K562 (cell line): ENCODE results near the gene CD55. TPM values are rescaled to one million over a fixed set of nuclear protein-coding genes. Genes with fewer than 3 reads are reported as not detected.
A peak's percentile ranks its signal among the peaks of the same experiment; 100 is the strongest.

ENCODE experiments used
- ATAC-seq: fragments of 200-7000 bp; cut with Tn5 transposase; 3 replicates; pipeline ENCODE4 v1.9.1; 2020; ENCODE audit warnings: moderate library complexity
- BruUV-seq: library from RNA; stranded (reverse); fragments of 400-500 nt; replicated peaks from 2 replicates; lab custom pipeline; 2021; lab: Mats Ljungman, UMichigan
- CTCF ChIA-PET: fragments of 300-600 bp; formaldehyde crosslinking; extraction: SDS; loops from one replicate; lab custom pipeline; 2021; ENCODE audit warnings: low intra/inter-chr PET ratio; lab: Yijun Ruan, JAX
- POLR2A ChIA-PET: fragments of 300-600, 350-650 bp; sonication (Branson Sonifier 250); formaldehyde crosslinking; extraction: SDS; loops from one replicate; lab custom pipeline; 2021; ENCODE audit warnings: antibody characterized with exemption, inconsistent platforms; lab: Yijun Ruan, JAX
- DNase-seq, 4 experiments: peaks; one replicate each; pipeline versions ENCODE4 v3.0.0 to v3.0.0-alpha.2; 2011 to 2018; ENCODE audit warnings: low spot score in 3 of 4, mixed read lengths in 3 of 4; ENCODE audit errors: extremely low read depth in 1 of 4
- FAIRE-seq: peaks from 2 replicates; lab custom pipeline; 2011; peaks lifted over from hg19 to GRCh38; lab: Jason Lieb, UNC
- H2AFZ ChIP-seq: 2 replicates; pipeline ENCODE4 v1.6.0; 2011; ENCODE audit warnings: low read depth, low read length, control low read depth, inconsistent platforms
- H3K27ac ChIP-seq: fragments of 200-600 bp; 3 replicates; pipeline ENCODE4 v1.8.0; 2011; ENCODE audit warnings: low read depth, mild to moderate bottlenecking, control low read depth, inconsistent platforms, low read length, moderate library complexity, mixed read lengths; ENCODE audit errors: extremely low read depth
- H3K27me3 ChIP-seq, 2 experiments: fragments of 300-600 bp in 1 of 2; 2 replicates in 1 of 2; 3 replicates in 1 of 2; pipeline versions ENCODE4 v1.6.0 to v1.8.0; 2011; ENCODE audit warnings: inconsistent platforms in 2 of 2, low read length in 2 of 2, mild to moderate bottlenecking in 1 of 2, mixed read lengths in 1 of 2, moderate library complexity in 1 of 2; ENCODE audit not compliant: control insufficient read depth in 2 of 2, insufficient read depth in 2 of 2
- H3K36me3 ChIP-seq: fragments of 300-600 bp; 3 replicates; pipeline ENCODE4 v1.8.0; 2011; ENCODE audit warnings: mild to moderate bottlenecking, low read length, inconsistent platforms; ENCODE audit not compliant: control insufficient read depth, insufficient read depth
- H3K4me1 ChIP-seq, 2 experiments: fragments of 200-600 bp in 1 of 2; replicated peaks in 1 of 2; 2 replicates in 1 of 2; 3 replicates in 1 of 2; pipeline versions ENCODE4 v1.5.1 to v1.8.0; 2011; ENCODE audit warnings: inconsistent platforms in 2 of 2, low read length in 2 of 2, mild to moderate bottlenecking in 1 of 2, mixed read lengths in 1 of 2, moderate library complexity in 1 of 2; ENCODE audit not compliant: control insufficient read depth in 2 of 2, insufficient read depth in 2 of 2
- H3K4me2 ChIP-seq: 2 replicates; pipeline ENCODE4 v1.6.1; 2011; ENCODE audit warnings: low read length, control low read depth, inconsistent platforms, mixed read lengths; ENCODE audit not compliant: insufficient read depth
- H3K4me3 ChIP-seq: fragments of 200-600 bp; sonication (generic), shearing (Covaris generic); 2 replicates; pipeline ENCODE4 v1.5.1; 2016; ENCODE audit warnings: control low read depth, inconsistent platforms
- H3K79me2 ChIP-seq: fragments of 200-600 bp; 3 replicates; pipeline ENCODE4 v1.8.0; 2011; ENCODE audit warnings: low read length, inconsistent platforms; ENCODE audit not compliant: control insufficient read depth, insufficient read depth
- H3K9ac ChIP-seq, 2 experiments: 2 replicates each; pipeline versions ENCODE4 v1.6.0 to v1.6.1; 2011; ENCODE audit warnings: low read depth in 2 of 2, low read length in 2 of 2, control low read depth in 1 of 2, inconsistent platforms in 1 of 2, mild to moderate bottlenecking in 1 of 2, mixed read lengths in 1 of 2; ENCODE audit not compliant: insufficient read depth in 1 of 2
- H3K9me1 ChIP-seq: one replicate; pipeline ENCODE4 v1.6.0; 2011; ENCODE audit warnings: inconsistent platforms, mild to moderate bottlenecking, low read length, moderate library complexity; ENCODE audit not compliant: control insufficient read depth, insufficient read depth
- H3K9me3 ChIP-seq: replicated peaks from 2 replicates; pipeline ENCODE4 v1.5.1; 2011; ENCODE audit warnings: low read depth, low read length, inconsistent platforms; ENCODE audit not compliant: control insufficient read depth, insufficient read depth
- H4K20me1 ChIP-seq: replicated peaks from 2 replicates; pipeline ENCODE4 v1.6.1; 2011; ENCODE audit warnings: low read length, inconsistent platforms, mixed read lengths; ENCODE audit not compliant: control insufficient read depth, insufficient read depth
- ASH1L ChIP-seq: fragments of 450-650 bp; IDR thresholded peaks from 2 replicates; pipeline ENCODE4 v1.6.1; 2018; ENCODE audit warnings: borderline replicate concordance, mild to moderate bottlenecking, low read depth; ENCODE audit not compliant: partially characterized antibody
- ATF3 ChIP-seq, 2 experiments: fragments of 450-650 bp in 1 of 2; sonication (generic) in 1 of 2; formaldehyde crosslinking in 1 of 2; IDR thresholded peaks in 1 of 2; conservative IDR thresholded peaks in 1 of 2; 2 replicates each; pipeline versions ENCODE4 v1.6.1 to v1.8.1; 2016 to 2023; ENCODE audit warnings: mild to moderate bottlenecking in 2 of 2, moderate library complexity in 2 of 2, inconsistent platforms in 1 of 2, missing genetic modification reagents in 1 of 2
- EP300 ChIP-seq: IDR thresholded peaks from 2 replicates; pipeline ENCODE4 v1.6.1; 2012; ENCODE audit warnings: low read length, improper control_type of control experiment
- FOSL1 ChIP-seq: fragments of 200-800 bp; sonication (Bioruptor generic); conservative IDR thresholded peaks from 2 replicates; pipeline ENCODE4 v1.6.1; 2016; ENCODE audit warnings: missing genetic modification characterization, missing compliant biosample characterization
- JUN ChIP-seq, 2 experiments: sonication (generic) in 1 of 2; formaldehyde crosslinking in 1 of 2; IDR thresholded peaks; 2 replicates each; pipeline versions ENCODE4 v1.6.1 to v1.8.0; 2012 to 2022; ENCODE audit warnings: borderline replicate concordance in 2 of 2, mild to moderate bottlenecking in 2 of 2, improper control_type of control experiment in 1 of 2, low read depth in 1 of 2, low read length in 1 of 2, missing genetic modification reagents in 1 of 2
- LARP7 ChIP-seq: fragments of 450-650 bp; IDR thresholded peaks from 2 replicates; pipeline ENCODE4 v1.6.1; 2016
- NEUROD1 ChIP-seq: fragments of 150-350 bp; IDR thresholded peaks from 2 replicates; pipeline ENCODE4 v1.6.1; 2014; ENCODE audit warnings: borderline replicate concordance, low read length, low read depth; ENCODE audit not compliant: partially characterized antibody
- PHF21A ChIP-seq: fragments of 450-650 bp; IDR thresholded peaks from 2 replicates; pipeline ENCODE4 v1.6.1; 2017; ENCODE audit warnings: low read depth, borderline replicate concordance
- PKNOX1 ChIP-seq: fragments of 450-650 bp; IDR thresholded peaks from 2 replicates; pipeline ENCODE4 v1.6.1; 2016
- SIN3B ChIP-seq: fragments of 450-650 bp; IDR thresholded peaks from 2 replicates; pipeline ENCODE4 v1.6.1; 2017; ENCODE audit warnings: low read depth, mild to moderate bottlenecking, moderate library complexity
- TBP ChIP-seq: optimal IDR thresholded peaks from 2 replicates; pipeline ENCODE3; 2011; ENCODE audit warnings: low read depth, low read length, improper control_type of control experiment
- TRIM25 ChIP-seq: fragments of 450-650 bp; IDR thresholded peaks from 2 replicates; pipeline ENCODE4 v1.7.0; 2016; ENCODE audit warnings: borderline replicate concordance
- TSC22D4 ChIP-seq: fragments of 450-650 bp; IDR thresholded peaks from 2 replicates; pipeline ENCODE4 v1.6.1; 2016; ENCODE audit warnings: missing genetic modification characterization, missing biosample characterization, control low read depth
- ZEB2 ChIP-seq: fragments of 450-650 bp; IDR thresholded peaks from 2 replicates; pipeline ENCODE4 v1.6.1; 2016
- ZNF444 ChIP-seq: fragments of 250-450 bp; sonication (Bioruptor Pico); IDR thresholded peaks from 2 replicates; pipeline ENCODE4 v1.4.0; 2020; ENCODE audit warnings: mild to moderate bottlenecking, moderate library complexity
- ZNF583 ChIP-seq: fragments of 250-450 bp; sonication (Bioruptor Pico); IDR thresholded peaks from 2 replicates; pipeline ENCODE4 v1.4.0; 2020
- ZNF586 ChIP-seq: fragments of 450-650 bp; formaldehyde crosslinking; conservative IDR thresholded peaks from 2 replicates; pipeline ENCODE4 v1.4.0; 2020; ENCODE audit warnings: mild to moderate bottlenecking, moderate library complexity
- WGBS: fragments of 100-300 bp; shearing (Covaris generic); methylation state at CpG from one replicate; pipeline ENCODE4 v1.1.6; 2016; ENCODE audit warnings: low coverage, mixed read lengths; ENCODE audit not compliant: insufficient coverage; ENCODE audit errors: missing lambda C conversion rate; 5-methylcytosine and 5-hydroxymethylcytosine counted together
- in situ Hi-C: fragments of 300-500 bp; cut with MboI; formaldehyde crosslinking; loops from 4 replicates; pipeline ENCODE4 v1.15.0; 2018; ENCODE audit warnings: inconsistent platforms, mixed read lengths
- intact Hi-C: fragments of 100-400 bp; cut with micrococcal nuclease; formaldehyde crosslinking; loops from 2 replicates; pipeline ENCODE4 v1.14.2; 2022
- polyA plus RNA-seq, 8 experiments: library from polyadenylated mRNA; depleted of rRNA in 4 of 8; stranded (reverse) in 5 of 8; unstranded in 3 of 8; fragments of >200 nt; fragmentation: Nextera tagmentation in 2 of 8; fragmentation: Illumina TruSeq in 1 of 8; extraction: Ambion mirVana in 2 of 8; extraction: Trizol in 1 of 8; gene quantifications; 2 replicates each; pipeline versions ENCODE4 v1.2.1 to v1.2.3, GENCODE V29; 2011 to 2014; ENCODE audit warnings: inconsistent platforms in 1 of 8, missing spikeins in 1 of 8
- total RNA-seq, 7 experiments: library from RNA; depleted of rRNA in 6 of 7; stranded (reverse); fragments of >200 nt in 6 of 7; fragmentation: Illumina TruSeq in 2 of 7; extraction: Trizol in 2 of 7; gene quantifications; 2 replicates each; pipeline versions ENCODE4 v1.2.1 to v1.2.3, GENCODE V29; 2011 to 2021; ENCODE audit warnings: low replicate concordance in 1 of 7

Gene CD55
- total and polyA plus RNA-seq, 9 of the 15 experiments (the other 6 are each of a cell fraction or from before 2014, with no cell fraction given), result 17.7 to 150 (median 97.0) TPM

GRCh38 chr1:207389728-207390464 is 68.4 kb downstream of the CD55 start:
- no TSS peak for BruUV-seq
- no peaks in the 10 kb centered on the region for H4K20me1 ChIP-seq
- H3K4me2 ChIP-seq, result no peak overlapping the region
- POLR2A ChIA-PET, result no interaction called here
- 5% methylated on average over 1 of the region's 1 CpG for WGBS
- DNase-seq (no peak), ATAC-seq (no peak), FAIRE-seq (no peak)
- no peaks in the 10 kb centered on the region for H3K27me3 ChIP-seq
- H2AFZ ChIP-seq, result no peak overlapping the region
- in situ Hi-C loops, result loop anchor here (5.0 kb wide), 1 partner anchor 38 kb away; no protein-coding TSS in a partner anchor
- no peak overlapping the region for H3K9ac ChIP-seq
- H3K79me2 ChIP-seq, result no peaks in the 10 kb centered on the region
- no peaks in the 10 kb centered on the region for H3K4me1 ChIP-seq
- no peaks in the 10 kb centered on the region for H3K36me3 ChIP-seq
- CTCF ChIA-PET, result no interaction called here
- intact Hi-C loops, result no loop called here
- no peak overlapping the region for H3K4me3 ChIP-seq
- H3K9me1 ChIP-seq, result no peaks in the 10 kb centered on the region
- no peak overlapping the region for H3K27ac ChIP-seq
- H3K9me3 ChIP-seq, result no peaks in the 10 kb centered on the region
- TF ChIP-seq ATF3 (IDR thresholded peaks at IDR 0.05) (peak; percentile 61), ATF3 (CRISPR knock-in tag; conservative IDR thresholded peaks at IDR 0.05) (no peak), ZEB2 (peak; percentile 75; the same call in 1 of the 2 replicates), ZNF586 (CRISPR knock-in tag) (no peak), PKNOX1 (peak; percentile 50), TBP (no peak), NEUROD1 (no peak), EP300 (peak; percentile 67; the same call in 1 of the 2 replicates), SIN3B (no peak), ZNF583 (CRISPR knock-in tag) (no peak), ASH1L (no peak), JUN (IDR thresholded peaks at IDR 0.05; ENCODE audit: borderline replicate concordance, low read depth, low read length) (peak; percentile 53; the same call in 1 of the 2 replicates), JUN (CRISPR knock-in tag; IDR thresholded peaks at IDR 0.05; ENCODE audit: borderline replicate concordance) (no peak), LARP7 (no peak), FOSL1 (tag) (peak; percentile 99), PHF21A (no peak), TSC22D4 (tag) (no peak), ZNF444 (CRISPR knock-in tag) (no peak), TRIM25 (no peak)
